Measurements from ENCODE around the gene ATIC. TPM values are rescaled to one million over a fixed set of nuclear protein-coding genes. Genes with fewer than 3 reads are reported as not detected.

The ATIC gene
- total RNA-seq, 1 donor = 20.3 TPM

DNA sequence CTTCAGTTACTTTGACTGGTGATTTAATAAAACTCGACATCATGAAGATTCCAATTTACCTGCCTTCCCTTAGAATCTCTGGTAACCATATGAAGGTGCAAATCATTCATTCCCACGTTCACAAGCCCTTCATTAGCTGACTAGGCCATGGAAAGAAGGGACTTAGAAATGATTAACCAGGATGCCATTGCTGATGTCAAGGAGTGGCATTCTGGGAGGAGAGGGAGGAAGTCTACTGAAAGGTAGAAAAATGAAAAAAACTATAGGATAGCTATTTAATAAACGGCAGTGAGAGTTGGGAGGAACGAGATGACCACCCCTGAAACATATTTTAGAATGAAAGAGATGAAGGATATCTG is 1.4 kb downstream of the ATIC start:
- DNase-seq (ENCODE audit: low read depth) = no peak
- TF ChIP-seq, protein P1, sequence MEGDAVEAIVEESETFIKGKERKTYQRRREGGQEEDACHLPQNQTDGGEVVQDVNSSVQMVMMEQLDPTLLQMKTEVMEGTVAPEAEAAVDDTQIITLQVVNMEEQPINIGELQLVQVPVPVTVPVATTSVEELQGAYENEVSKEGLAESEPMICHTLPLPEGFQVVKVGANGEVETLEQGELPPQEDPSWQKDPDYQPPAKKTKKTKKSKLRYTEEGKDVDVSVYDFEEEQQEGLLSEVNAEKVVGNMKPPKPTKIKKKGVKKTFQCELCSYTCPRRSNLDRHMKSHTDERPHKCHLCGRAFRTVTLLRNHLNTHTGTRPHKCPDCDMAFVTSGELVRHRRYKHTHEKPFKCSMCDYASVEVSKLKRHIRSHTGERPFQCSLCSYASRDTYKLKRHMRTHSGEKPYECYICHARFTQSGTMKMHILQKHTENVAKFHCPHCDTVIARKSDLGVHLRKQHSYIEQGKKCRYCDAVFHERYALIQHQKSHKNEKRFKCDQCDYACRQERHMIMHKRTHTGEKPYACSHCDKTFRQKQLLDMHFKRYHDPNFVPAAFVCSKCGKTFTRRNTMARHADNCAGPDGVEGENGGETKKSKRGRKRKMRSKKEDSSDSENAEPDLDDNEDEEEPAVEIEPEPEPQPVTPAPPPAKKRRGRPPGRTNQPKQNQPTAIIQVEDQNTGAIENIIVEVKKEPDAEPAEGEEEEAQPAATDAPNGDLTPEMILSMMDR (IDR thresholded peaks at IDR 0.05; ENCODE audit: insufficient read depth, low read depth, low read length) = no peak
- H3K4me3 ChIP-seq (ENCODE audit: low read depth, low read length) = no peak overlapping the region

DNA sequence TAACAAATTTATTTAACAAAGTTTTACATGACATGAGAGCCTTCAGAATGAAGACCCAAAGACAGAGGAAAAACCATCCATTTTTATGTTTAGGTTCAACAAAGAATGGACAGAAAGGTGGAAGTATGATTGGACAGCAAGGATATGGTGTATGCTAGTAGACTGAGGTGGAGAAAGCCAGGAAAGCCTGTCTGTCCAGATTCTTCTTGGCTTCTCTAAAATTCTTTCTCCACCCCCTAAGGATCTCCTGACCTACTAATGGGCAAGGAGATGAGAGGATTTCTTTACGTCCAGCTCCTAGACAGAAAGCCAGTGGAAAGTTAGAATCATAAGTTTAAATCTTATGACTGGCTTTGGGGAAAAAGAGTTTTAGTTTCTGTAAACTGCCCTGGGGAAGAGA is 3.0 kb downstream of the ATIC start:
- TF ChIP-seq, protein P1 (IDR thresholded peaks at IDR 0.05; ENCODE audit: insufficient read depth, low read depth, low read length) = no peak
- no peak overlapping the region for H3K4me3 ChIP-seq (ENCODE audit: low read depth, low read length)
- DNase-seq (ENCODE audit: low read depth) = no peak

DNA sequence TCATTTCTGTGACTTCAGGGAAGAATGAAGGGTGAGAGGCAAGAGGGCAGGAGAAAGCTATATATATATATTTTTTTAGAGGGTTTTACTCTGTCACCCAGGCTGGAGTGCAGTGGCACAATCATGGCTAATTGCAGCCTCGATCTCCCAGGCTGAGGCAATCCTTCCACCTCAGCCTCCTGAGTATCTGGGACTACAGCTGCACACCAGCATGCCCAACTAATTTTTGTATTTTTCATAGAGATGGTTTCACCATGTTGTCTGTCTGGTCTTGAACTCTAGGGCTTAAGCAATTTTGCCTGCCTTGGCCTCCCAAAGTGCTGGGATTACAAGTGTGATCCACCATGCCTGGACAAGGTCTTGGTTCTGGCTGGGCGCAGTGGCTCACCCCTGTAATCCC is 3.4 kb downstream of the ATIC start:
- H3K4me3 ChIP-seq (ENCODE audit: low read depth, low read length) = no peak overlapping the region
- DNase-seq (ENCODE audit: low read depth) = no peak
- TF ChIP-seq, protein P1 (IDR thresholded peaks at IDR 0.05; ENCODE audit: insufficient read depth, low read depth, low read length) = no peak

DNA sequence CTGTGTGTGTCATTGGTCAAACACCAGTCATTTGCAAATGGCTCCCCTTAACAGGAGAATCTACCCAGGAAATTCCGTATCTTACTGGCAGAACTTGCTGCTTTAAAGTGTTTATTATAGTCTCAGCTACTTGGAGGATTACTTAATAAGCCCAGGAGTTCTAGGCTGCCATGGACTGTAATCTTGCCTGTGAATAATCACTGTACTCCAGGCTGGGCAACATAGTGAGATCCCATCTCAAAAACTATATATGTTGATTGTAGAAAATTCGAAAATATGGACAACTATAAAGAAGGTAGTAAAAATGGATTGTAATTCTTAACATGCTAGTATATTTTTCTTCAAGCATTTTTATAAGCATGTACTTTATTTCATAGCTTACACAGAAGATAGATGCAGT is 4.5 kb downstream of the ATIC start:
- H3K4me3 ChIP-seq (ENCODE audit: low read depth, low read length) = no peak overlapping the region
- TF ChIP-seq, protein P1 (IDR thresholded peaks at IDR 0.05; ENCODE audit: insufficient read depth, low read depth, low read length) = no peak
- no peak for DNase-seq (ENCODE audit: low read depth)

DNA sequence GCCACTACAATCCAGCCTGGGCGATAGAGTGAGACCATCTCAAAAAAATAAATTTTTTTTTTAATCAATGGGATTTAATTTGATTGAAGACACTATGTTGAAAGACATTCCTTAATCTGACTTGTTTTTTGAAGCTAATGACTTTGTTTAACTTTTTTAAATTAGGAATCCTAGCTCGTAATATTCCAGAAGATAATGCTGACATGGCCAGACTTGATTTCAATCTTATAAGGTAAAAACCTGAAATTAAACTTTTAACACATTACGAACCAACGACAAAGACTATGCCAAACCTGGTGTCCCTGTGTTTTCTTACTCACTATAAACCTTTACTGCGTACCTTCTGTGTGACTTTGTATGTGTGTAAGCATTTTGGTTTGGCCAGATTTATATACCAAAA is 7.6 kb downstream of the ATIC start:
- TF ChIP-seq, protein P1 (IDR thresholded peaks at IDR 0.05; ENCODE audit: insufficient read depth, low read depth, low read length) = no peak
- no peak overlapping the region for H3K4me3 ChIP-seq (ENCODE audit: low read depth, low read length)
- no peak for DNase-seq (ENCODE audit: low read depth)

DNA sequence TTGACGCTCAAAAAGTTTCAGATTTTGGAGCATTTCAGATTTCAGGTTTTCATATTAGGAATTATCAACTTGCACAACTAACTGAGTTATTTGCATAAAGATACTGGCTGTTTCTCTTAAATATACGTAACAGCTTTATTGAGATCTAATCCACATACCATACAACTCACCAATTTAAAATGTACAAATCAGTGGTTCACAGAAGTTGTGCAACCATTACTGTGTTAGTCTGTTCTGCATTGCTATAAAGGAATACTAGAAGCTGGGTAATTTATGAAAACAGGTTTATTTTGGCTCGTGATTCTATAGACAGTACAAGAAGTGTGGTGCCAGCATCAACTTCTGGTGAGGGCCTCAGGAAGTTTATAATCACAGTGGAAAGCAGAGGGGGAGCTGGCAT is 8.2 kb downstream of the ATIC start:
- peak; percentile 25 for DNase-seq (ENCODE audit: low read depth)
- H3K4me3 ChIP-seq (ENCODE audit: low read depth, low read length) = no peak overlapping the region
- TF ChIP-seq, protein P1 (IDR thresholded peaks at IDR 0.05; ENCODE audit: insufficient read depth, low read depth, low read length) = no peak

DNA sequence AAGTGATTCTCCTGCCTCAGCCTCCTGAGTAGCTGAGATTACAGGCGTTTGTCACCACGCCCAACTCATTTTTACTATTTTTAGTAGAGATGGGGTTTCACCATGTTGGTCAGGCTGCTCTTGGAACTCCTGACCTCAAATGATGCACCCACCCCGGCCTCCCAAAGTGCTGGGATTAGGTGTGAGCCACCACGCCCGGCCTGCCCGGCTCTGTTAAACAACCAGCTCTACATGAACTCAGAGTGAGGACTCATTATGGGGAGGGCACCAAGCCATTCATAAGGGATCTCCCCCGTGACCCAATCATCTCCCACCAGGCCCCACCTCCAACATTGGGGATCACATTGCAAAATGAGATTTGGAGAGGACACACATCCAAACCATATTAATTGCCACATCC is 8.8 kb downstream of the ATIC start:
- TF ChIP-seq, protein P1 (IDR thresholded peaks at IDR 0.05; ENCODE audit: insufficient read depth, low read depth, low read length) = no peak
- no peak overlapping the region for H3K4me3 ChIP-seq (ENCODE audit: low read depth, low read length)
- DNase-seq (ENCODE audit: low read depth) = no peak

Data from fibroblast of villous mesenchyme (primary cell).